ENCODE measurements around the gene TASOR. TPM values are rescaled to one million over a fixed set of nuclear protein-coding genes. Genes with fewer than 3 reads are reported as not detected.

TASOR gene
- polyA plus RNA-seq, 1 of the 3 experiments (the other 2 are of a cell fraction): 15.3 TPM

- no peak overlapping the region for H3K9ac ChIP-seq
- H3K4me3 ChIP-seq (ENCODE audit: low read depth in 2 of 2, low read length in 1 of 2): no peak overlapping the region
- no peaks in the 10 kb centered on the region for H4K20me1 ChIP-seq (ENCODE audit: insufficient read depth)
- no peak overlapping the region for H3K4me2 ChIP-seq
- TF ChIP-seq PBX3 (IDR thresholded peaks at IDR 0.05): no peak
- TF ChIP-seq JUND (IDR thresholded peaks at IDR 0.05): no peak
- TF ChIP-seq GABPA (IDR thresholded peaks at IDR 0.05; ENCODE audit: low read depth): no peak
- TF ChIP-seq EP300 (IDR thresholded peaks at IDR 0.05; ENCODE audit: borderline replicate concordance in 1 of 2, low read depth in 1 of 2, low read length in 1 of 2): no peak
- TF ChIP-seq MEF2A (IDR thresholded peaks at IDR 0.05; ENCODE audit: borderline replicate concordance, low read depth): no peak
- TF ChIP-seq MXI1 (IDR thresholded peaks at IDR 0.05; ENCODE audit: low read depth, low read length): no peak
- TF ChIP-seq CHD2 (IDR thresholded peaks at IDR 0.05; ENCODE audit: low read length, partially characterized antibody): no peak
- no peak for TF ChIP-seq RXRA (IDR thresholded peaks at IDR 0.05; ENCODE audit: borderline replicate concordance, low read depth)
- TF ChIP-seq RCOR1 (IDR thresholded peaks at IDR 0.05; ENCODE audit: low read length): no peak
- TF ChIP-seq REST (IDR thresholded peaks at IDR 0.05; ENCODE audit: low read depth, low read length): no peak
- no peak for TF ChIP-seq USF1 (IDR thresholded peaks at IDR 0.05; ENCODE audit: borderline replicate concordance, low read depth)
- TF ChIP-seq SMC3 (IDR thresholded peaks at IDR 0.05; ENCODE audit: low read depth, low read length): no peak
- TF ChIP-seq TAF1 (IDR thresholded peaks at IDR 0.05; ENCODE audit: borderline replicate concordance, low read depth, low read length): no peak
- no peak for TF ChIP-seq GATA2 (CRISPR knock-in tag; IDR thresholded peaks at IDR 0.05)
- TF ChIP-seq MAX (IDR thresholded peaks at IDR 0.05; ENCODE audit: low read depth): no peak
- peaks cover 6% of the 10 kb centered on the region for H3F3A ChIP-seq (replicated peaks; ENCODE audit: insufficient read depth)
- H3K4me1 ChIP-seq (ENCODE audit: control insufficient read depth in 1 of 2, insufficient read depth in 2 of 2, low read depth in 1 of 2, low read length in 1 of 2): no peaks in the 10 kb centered on the region
- WGBS (ENCODE audit: low lambda C conversion rate): 80% methylated on average over 1 of the region's 1 CpG
- H2AFZ ChIP-seq (ENCODE audit: low read depth): no peak overlapping the region
- ChIA-PET POLR2A (no interaction called here), CTCF (interaction anchor here (1.6 to 2.9 kb wide), 2 partner anchors 13 to 299 kb away, joined by 6 to 10 read pairs; no protein-coding TSS in a partner anchor)
- H3K9me3 ChIP-seq: no peaks in the 10 kb centered on the region
- peaks cover 0 to 3% of the 10 kb centered on the region in 2 experiments for H3K36me3 ChIP-seq (replicated peaks in 1 of 2; ENCODE audit: control insufficient read depth in 1 of 2, insufficient read depth in 2 of 2, low read length in 1 of 2)
- H3K27ac ChIP-seq (ENCODE audit: low read depth in 2 of 2, low read length in 1 of 2): no peak overlapping the region
- no peaks in the 10 kb centered on the region for H3K9me2 ChIP-seq
- DNase-seq: no peak
- H3K27me3 ChIP-seq (ENCODE audit: insufficient read depth): no peaks in the 10 kb centered on the region
- H3K79me2 ChIP-seq (ENCODE audit: insufficient read depth): no peaks in the 10 kb centered on the region
These were observed 6.2 kb upstream of the TASOR start for GRCh38 chr3:56689303-56689702.

Data from SK-N-SH (cell line).